H1 (cell line): Measurements from ENCODE around the gene INKA2. TPM values are rescaled to one million over a fixed set of nuclear protein-coding genes. Genes with fewer than 3 reads are reported as not detected.

Source experiments
- ASH2L ChIP-seq: fragments of 200-600, 300-600 bp; sonication (generic); IDR thresholded peaks from one replicate; pipeline ENCODE4 v1.7.1; 2017; ENCODE audit warnings: low read length
- MAFK ChIP-seq: IDR thresholded peaks from 2 replicates; pipeline ENCODE4 v1.6.1; 2012; ENCODE audit warnings: low read depth, mild to moderate bottlenecking, improper control_type of control experiment, low read length
- RXRA ChIP-seq: IDR thresholded peaks from 2 replicates; pipeline ENCODE4 v1.6.1; 2011; ENCODE audit warnings: low read depth, mild to moderate bottlenecking, low read length, moderate library complexity; ENCODE audit not compliant: insufficient read depth
- SIX5 ChIP-seq: IDR thresholded peaks from 2 replicates; pipeline ENCODE4 v1.6.1; 2011; ENCODE audit warnings: mild to moderate bottlenecking, low read depth, low read length
- polyA plus RNA-seq, 7 experiments: library from polyadenylated mRNA; depleted of rRNA in 3 of 7; stranded (reverse) in 5 of 7; unstranded in 2 of 7; fragments of >200 nt in 5 of 7; fragments of 200-250 nt in 2 of 7; gene quantifications; 1 replicate in 5 of 7; 2 replicates in 1 of 7; 4 replicates in 1 of 7; pipeline versions ENCODE4 v1.2.1 to v1.2.3, GENCODE V29; 2011 to 2013; ENCODE audit warnings: missing spikeins in 2 of 7, mixed read lengths in 2 of 7
- total RNA-seq: library from RNA; stranded (reverse); fragmentation: NEBNext Ultra II Directional; extraction: Animal tissue kit (Norgen Biotek cat#: 25700); gene quantifications from 2 replicates; pipeline ENCODE4 v1.2.1, GENCODE V29; 2021

The INKA2 gene
- total and polyA plus RNA-seq, 2 of the 8 experiments (the other 6 are each of a cell fraction or from before 2014, with no cell fraction given): 4.2 to 11.5 TPM

- no peak for TF ChIP-seq ASH2L
- no peak for TF ChIP-seq MAFK
- TF ChIP-seq SIX5: no peak
- TF ChIP-seq RXRA: no peak
Measured at GRCh38 chr1:111699268-111699667, 39.9 kb downstream of the INKA2 start (continued).
